BLaER1 (cell line): ENCODE measurements around the gene IGDCC3.
A peak's percentile ranks its signal among the peaks of the same experiment; 100 is the strongest.

Experiments used
- H3K27ac ChIP-seq: shearing (Covaris generic); formaldehyde crosslinking; 2 replicates; pipeline ENCODE4 v1.8.1; 2022
- H3K27me3 ChIP-seq: shearing (Covaris generic); formaldehyde crosslinking; 2 replicates; pipeline ENCODE4 v1.8.1; 2022
- H3K36me3 ChIP-seq: shearing (Covaris generic); formaldehyde crosslinking; 2 replicates; pipeline ENCODE4 v1.8.1; 2022
- H3K4me1 ChIP-seq: shearing (Covaris generic); formaldehyde crosslinking; 2 replicates; pipeline ENCODE4 v1.8.1; 2022
- H3K4me2 ChIP-seq: shearing (Covaris generic); formaldehyde crosslinking; 2 replicates; pipeline ENCODE4 v1.8.1; 2022
- H3K4me3 ChIP-seq: shearing (Covaris generic); formaldehyde crosslinking; 2 replicates; pipeline ENCODE4 v1.8.1; 2022
- H3K9ac ChIP-seq: shearing (Covaris generic); formaldehyde crosslinking; 2 replicates; pipeline ENCODE4 v1.8.1; 2022
- H3K9me3 ChIP-seq: shearing (Covaris generic); formaldehyde crosslinking; 2 replicates; pipeline ENCODE4 v1.8.1; 2022
- H4K20me1 ChIP-seq: shearing (Covaris generic); formaldehyde crosslinking; 2 replicates; pipeline ENCODE4 v1.8.1; 2022
- Cebpa-rat ChIP-seq: shearing (Covaris generic); IDR thresholded peaks from 2 replicates; pipeline ENCODE4 v1.8.1; 2022

The IGDCC3 gene

GRCh38 chr15:65304381-65305149 is 73.2 kb downstream of the IGDCC3 start, which contains the start of gene RNU5B-1:
Gene RNU5B-1 (plus strand): TSS chr15:65304677.
- Histone ChIP-seq H3K27ac (peak within 1 kb of the TSS; percentile 94), H3K9ac (peak within 1 kb of the TSS; percentile 82), H3K4me2 (peak within 1 kb of the TSS; percentile 93), H3K27me3 (no peaks in the 10 kb centered on the region), H3K4me1 (peaks cover 43% of the 10 kb centered on the region), H3K4me3 (peak within 1 kb of the TSS; percentile 64), H3K9me3 (peaks cover 6% of the 10 kb centered on the region; the same call in 1 of the 2 replicates), H3K36me3 (no peaks in the 10 kb centered on the region), H4K20me1 (no peaks in the 10 kb centered on the region)
- no peak for TF ChIP-seq Cebpa-rat

GRCh38 chr15:65303687-65304380 is 74.0 kb downstream of the IGDCC3 start:
- no peaks in the 10 kb centered on the region for H4K20me1 ChIP-seq
- H3K36me3 ChIP-seq: no peaks in the 10 kb centered on the region
- peak overlapping the region; percentile 94 for H3K27ac ChIP-seq
- H3K4me1 ChIP-seq: peaks cover 46% of the 10 kb centered on the region
- no peaks in the 10 kb centered on the region for H3K27me3 ChIP-seq
- H3K4me3 ChIP-seq: peak overlapping the region; percentile 64
- H3K4me2 ChIP-seq: peak overlapping the region; percentile 93
- no peak for TF ChIP-seq Cebpa-rat
- H3K9me3 ChIP-seq: peaks cover 6% of the 10 kb centered on the region; the same call in 1 of the 2 replicates
- peak overlapping the region; percentile 82 for H3K9ac ChIP-seq

GRCh38 chr15:65302061-65302460 is 75.7 kb downstream of the IGDCC3 start:
- H3K9ac ChIP-seq: no peak overlapping the region
- peak overlapping the region; percentile 59; the same call in 1 of the 2 replicates for H3K27ac ChIP-seq
- H4K20me1 ChIP-seq: no peaks in the 10 kb centered on the region
- no peaks in the 10 kb centered on the region for H3K27me3 ChIP-seq
- H3K36me3 ChIP-seq: no peaks in the 10 kb centered on the region
- peak overlapping the region; percentile 28; the same call in 1 of the 2 replicates for H3K4me2 ChIP-seq
- peaks cover 6% of the 10 kb centered on the region; the same call in 1 of the 2 replicates for H3K9me3 ChIP-seq
- no peak overlapping the region for H3K4me3 ChIP-seq
- H3K4me1 ChIP-seq: peaks cover 64% of the 10 kb centered on the region
- no peak for TF ChIP-seq Cebpa-rat

GRCh38 chr15:65300924-65301441 is 76.8 kb downstream of the IGDCC3 start:
- no peaks in the 10 kb centered on the region for H3K36me3 ChIP-seq
- peaks cover 63% of the 10 kb centered on the region for H3K4me1 ChIP-seq
- no peak overlapping the region for H3K27ac ChIP-seq
- H3K9me3 ChIP-seq: peaks cover 6% of the 10 kb centered on the region; the same call in 1 of the 2 replicates
- TF ChIP-seq Cebpa-rat: no peak
- no peaks in the 10 kb centered on the region for H4K20me1 ChIP-seq
- no peak overlapping the region for H3K4me3 ChIP-seq
- no peak overlapping the region for H3K4me2 ChIP-seq
- H3K9ac ChIP-seq: no peak overlapping the region
- H3K27me3 ChIP-seq: no peaks in the 10 kb centered on the region

- Histone ChIP-seq H3K36me3 (no peaks in the 10 kb centered on the region), H3K4me3 (no peak overlapping the region), H4K20me1 (no peaks in the 10 kb centered on the region), H3K9me3 (peaks cover 6% of the 10 kb centered on the region; the same call in 1 of the 2 replicates), H3K4me2 (peak overlapping the region; percentile 22; the same call in 1 of the 2 replicates), H3K27ac (no peak overlapping the region), H3K27me3 (no peaks in the 10 kb centered on the region), H3K9ac (0 out of 2 replicates have a peak overlapping the region, but pooled peaks have one; percentile 24), H3K4me1 (peaks cover 50% of the 10 kb centered on the region)
- no peak for TF ChIP-seq Cebpa-rat
Observed at GRCh38 chr15:65298731-65299130, 79.1 kb downstream of the IGDCC3 start.

- H4K20me1 ChIP-seq: no peaks in the 10 kb centered on the region
- no peaks in the 10 kb centered on the region for H3K36me3 ChIP-seq
- H3K4me2 ChIP-seq: no peak overlapping the region
Observed at GRCh38 chr15:65292938-65293518, 84.8 kb downstream of the IGDCC3 start.

GRCh38 chr15:65290228-65290627 is 87.6 kb downstream of the IGDCC3 start:
- no peaks in the 10 kb centered on the region for H3K27me3 ChIP-seq

More at GRCh38 chr15:65292938-65293518, 84.8 kb downstream of the IGDCC3 start:
- Histone ChIP-seq H3K4me3 (no peak overlapping the region), H3K4me1 (peaks cover 18% of the 10 kb centered on the region), H3K9me3 (no peaks in the 10 kb centered on the region), H3K9ac (no peak overlapping the region), H3K27me3 (no peaks in the 10 kb centered on the region), H3K27ac (no peak overlapping the region)
- TF ChIP-seq Cebpa-rat: no peak

GRCh38 chr15:65289261-65289854 is 88.4 kb downstream of the IGDCC3 start:
- no peak overlapping the region for H3K4me2 ChIP-seq
- H3K27me3 ChIP-seq: no peaks in the 10 kb centered on the region
- H3K36me3 ChIP-seq: no peaks in the 10 kb centered on the region
- no peaks in the 10 kb centered on the region for H4K20me1 ChIP-seq
- no peak overlapping the region for H3K9ac ChIP-seq
- H3K4me1 ChIP-seq: peaks cover 29% of the 10 kb centered on the region
- H3K9me3 ChIP-seq: no peaks in the 10 kb centered on the region
- H3K27ac ChIP-seq: no peak overlapping the region
- no peak for TF ChIP-seq Cebpa-rat
- no peak overlapping the region for H3K4me3 ChIP-seq

More at GRCh38 chr15:65290228-65290627, 87.6 kb downstream of the IGDCC3 start:
- H3K27ac ChIP-seq: no peak overlapping the region
- H3K4me1 ChIP-seq: peaks cover 20% of the 10 kb centered on the region
- H3K4me3 ChIP-seq: no peak overlapping the region
- H4K20me1 ChIP-seq: no peaks in the 10 kb centered on the region
- no peak for TF ChIP-seq Cebpa-rat
- no peak overlapping the region for H3K4me2 ChIP-seq
- H3K9ac ChIP-seq: no peak overlapping the region
- no peaks in the 10 kb centered on the region for H3K36me3 ChIP-seq
- no peaks in the 10 kb centered on the region for H3K9me3 ChIP-seq

- no peak for TF ChIP-seq Cebpa-rat
- no peaks in the 10 kb centered on the region for H4K20me1 ChIP-seq
- peak overlapping the region; percentile 96 for H3K4me2 ChIP-seq
- peaks cover 44% of the 10 kb centered on the region for H3K4me1 ChIP-seq
- H3K27me3 ChIP-seq: no peaks in the 10 kb centered on the region
- peak overlapping the region; percentile 85 for H3K4me3 ChIP-seq
- H3K9ac ChIP-seq: peak overlapping the region; percentile 92
- peak overlapping the region; percentile 74 for H3K27ac ChIP-seq
- peaks cover 14% of the 10 kb centered on the region for H3K36me3 ChIP-seq
- H3K9me3 ChIP-seq: no peaks in the 10 kb centered on the region
Observed at GRCh38 chr15:65287520-65287855, 90.3 kb downstream of the IGDCC3 start.
